ENCODE measurements around the gene CABYR. TPM values are rescaled to one million over a fixed set of nuclear protein-coding genes. Genes with fewer than 3 reads are reported as not detected.

Gene CABYR
- total and polyA plus RNA-seq, 2 experiments from 2014 or later = 1.7 to 2.6 TPM

DNA sequence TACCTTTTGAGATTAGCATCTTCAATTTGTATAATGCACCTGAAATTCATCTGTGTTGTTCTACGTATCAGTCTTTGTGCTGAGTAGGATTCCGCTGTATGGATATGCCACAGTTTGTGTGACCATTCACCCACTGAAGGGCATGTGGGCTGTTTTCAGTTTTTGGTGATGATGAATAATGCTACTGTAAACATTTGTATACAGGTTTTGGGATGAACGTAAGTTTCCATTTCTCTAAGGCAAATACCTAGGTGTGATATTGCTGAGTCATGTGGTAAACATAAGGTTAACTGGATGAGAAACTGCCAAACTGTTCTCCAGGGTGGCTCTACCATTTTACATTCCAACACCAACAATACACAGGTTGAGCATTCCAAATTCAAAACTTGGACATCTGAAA lies 35.1 kb downstream of the CABYR start:
- no peak overlapping the region for H3K27ac ChIP-seq
- TF ChIP-seq, protein P1, sequence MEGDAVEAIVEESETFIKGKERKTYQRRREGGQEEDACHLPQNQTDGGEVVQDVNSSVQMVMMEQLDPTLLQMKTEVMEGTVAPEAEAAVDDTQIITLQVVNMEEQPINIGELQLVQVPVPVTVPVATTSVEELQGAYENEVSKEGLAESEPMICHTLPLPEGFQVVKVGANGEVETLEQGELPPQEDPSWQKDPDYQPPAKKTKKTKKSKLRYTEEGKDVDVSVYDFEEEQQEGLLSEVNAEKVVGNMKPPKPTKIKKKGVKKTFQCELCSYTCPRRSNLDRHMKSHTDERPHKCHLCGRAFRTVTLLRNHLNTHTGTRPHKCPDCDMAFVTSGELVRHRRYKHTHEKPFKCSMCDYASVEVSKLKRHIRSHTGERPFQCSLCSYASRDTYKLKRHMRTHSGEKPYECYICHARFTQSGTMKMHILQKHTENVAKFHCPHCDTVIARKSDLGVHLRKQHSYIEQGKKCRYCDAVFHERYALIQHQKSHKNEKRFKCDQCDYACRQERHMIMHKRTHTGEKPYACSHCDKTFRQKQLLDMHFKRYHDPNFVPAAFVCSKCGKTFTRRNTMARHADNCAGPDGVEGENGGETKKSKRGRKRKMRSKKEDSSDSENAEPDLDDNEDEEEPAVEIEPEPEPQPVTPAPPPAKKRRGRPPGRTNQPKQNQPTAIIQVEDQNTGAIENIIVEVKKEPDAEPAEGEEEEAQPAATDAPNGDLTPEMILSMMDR (IDR thresholded peaks at IDR 0.05; ENCODE audit: low read depth, low read length) = no peak
- H3K27me3 ChIP-seq = no peaks in the 10 kb centered on the region
- no peak overlapping the region for H3K4me3 ChIP-seq
- H3K36me3 ChIP-seq = no peaks in the 10 kb centered on the region
- H3K9me3 ChIP-seq (ENCODE audit: low read depth) = no peaks in the 10 kb centered on the region
- H3K4me1 ChIP-seq (ENCODE audit: low read depth) = no peaks in the 10 kb centered on the region
- DNase-seq (ENCODE audit: low read depth in 1 of 2, low spot score in 1 of 2) = no peak

DNA sequence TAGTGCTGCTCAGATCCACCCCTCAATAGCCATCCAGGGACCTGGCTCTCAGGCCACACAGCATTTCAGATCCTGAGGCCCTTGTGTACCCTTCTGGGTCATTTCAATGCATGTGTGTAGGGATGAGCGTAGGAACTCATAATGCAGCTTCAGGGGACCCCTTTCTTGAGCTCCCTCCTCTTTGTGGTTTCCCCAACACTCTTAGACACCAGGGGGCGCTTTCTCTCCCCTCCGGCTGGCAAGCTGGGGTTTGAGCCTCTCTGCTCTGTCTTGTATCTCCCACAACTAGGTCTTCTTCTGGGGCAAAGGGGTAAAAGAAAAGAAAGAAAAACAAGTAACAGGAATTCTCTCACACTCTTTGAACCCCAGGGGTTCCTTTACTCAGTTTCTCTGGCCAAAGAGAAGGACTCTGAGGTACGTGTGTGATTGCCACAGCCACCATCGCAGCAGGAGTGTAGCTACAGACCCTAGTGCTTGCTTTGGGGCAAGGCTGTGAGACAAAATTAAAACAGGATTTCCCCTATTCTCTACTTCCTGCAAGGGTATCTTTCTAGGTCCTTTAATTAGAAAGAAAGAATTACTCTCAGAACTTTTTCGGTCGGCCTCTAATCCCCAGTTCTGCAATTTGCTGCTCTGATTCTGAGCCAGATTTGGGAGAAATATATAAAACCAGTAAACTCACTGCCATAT lies 38.0 kb downstream of the CABYR start:
- DNase-seq (ENCODE audit: low read depth in 1 of 2, low spot score in 1 of 2) = peak; percentile 71 to 72
- Histone ChIP-seq H3K9me3 (ENCODE audit: low read depth) (no peaks in the 10 kb centered on the region), H3K27ac (no peak overlapping the region)

GRCh38 chr18:24177499-24178133 lies 38.8 kb downstream of the CABYR start:
- no peak overlapping the region for H3K4me3 ChIP-seq
- no peak overlapping the region for H3K27ac ChIP-seq
- no peaks in the 10 kb centered on the region for H3K27me3 ChIP-seq
- no peak for DNase-seq (ENCODE audit: low read depth in 1 of 2, low spot score in 1 of 2)
- TF ChIP-seq, protein P1 (IDR thresholded peaks at IDR 0.05; ENCODE audit: low read depth, low read length) = no peak
- no peaks in the 10 kb centered on the region for H3K36me3 ChIP-seq
- H3K9me3 ChIP-seq (ENCODE audit: low read depth) = no peaks in the 10 kb centered on the region
- H3K4me1 ChIP-seq (ENCODE audit: low read depth) = no peaks in the 10 kb centered on the region

More for the DNA sequence above, 38.0 kb downstream of the CABYR start:
- TF ChIP-seq, protein P1 (IDR thresholded peaks at IDR 0.05; ENCODE audit: low read depth, low read length) = peak; percentile 90
- no peak overlapping the region for H3K4me3 ChIP-seq
- H3K36me3 ChIP-seq = no peaks in the 10 kb centered on the region
- H3K4me1 ChIP-seq (ENCODE audit: low read depth) = no peaks in the 10 kb centered on the region
- no peaks in the 10 kb centered on the region for H3K27me3 ChIP-seq

DNA sequence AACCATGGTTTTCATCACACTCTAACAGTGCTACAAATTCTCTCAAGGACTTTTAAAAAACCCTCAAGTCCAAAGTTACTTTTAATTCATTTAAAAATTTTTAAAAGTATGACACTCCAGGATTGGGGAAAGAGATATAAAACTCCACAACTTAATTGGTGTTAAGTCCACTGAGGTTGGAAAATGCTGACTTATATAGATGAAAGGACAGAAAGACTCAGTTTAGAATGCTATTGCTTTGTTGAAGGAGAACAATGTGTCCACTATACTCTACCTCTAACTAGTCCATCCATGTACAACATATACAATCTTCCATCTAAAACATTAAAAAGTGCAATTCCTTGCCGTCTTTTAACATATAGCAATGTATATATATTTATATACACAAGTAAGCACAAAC lies 41.2 kb downstream of the CABYR start:
- Histone ChIP-seq H3K9me3 (ENCODE audit: low read depth) (no peaks in the 10 kb centered on the region), H3K27me3 (no peaks in the 10 kb centered on the region), H3K36me3 (no peaks in the 10 kb centered on the region), H3K4me1 (ENCODE audit: low read depth) (no peaks in the 10 kb centered on the region), H3K4me3 (no peak overlapping the region), H3K27ac (no peak overlapping the region)
- TF ChIP-seq, protein P1 (IDR thresholded peaks at IDR 0.05; ENCODE audit: low read depth, low read length) = no peak
- DNase-seq (ENCODE audit: low read depth in 1 of 2, low spot score in 1 of 2) = no peak

GRCh38 chr18:24181806-24182205 lies 42.9 kb downstream of the CABYR start:
- H3K4me3 ChIP-seq = no peak overlapping the region
- no peaks in the 10 kb centered on the region for H3K9me3 ChIP-seq (ENCODE audit: low read depth)
- H3K4me1 ChIP-seq (ENCODE audit: low read depth) = no peaks in the 10 kb centered on the region
- no peaks in the 10 kb centered on the region for H3K36me3 ChIP-seq
- DNase-seq (ENCODE audit: low read depth in 1 of 2, low spot score in 1 of 2) = peak in 1 of 2 donors; percentile 50
- no peaks in the 10 kb centered on the region for H3K27me3 ChIP-seq
- no peak overlapping the region for H3K27ac ChIP-seq
- TF ChIP-seq, protein P1 (IDR thresholded peaks at IDR 0.05; ENCODE audit: low read depth, low read length) = no peak
